ENCODE measurements around the gene SLC30A2. TPM values are rescaled to one million over a fixed set of nuclear protein-coding genes. Genes with fewer than 3 reads are reported as not detected.
A peak's percentile ranks its signal among the peaks of the same experiment; 100 is the strongest.

The SLC30A2 gene
- polyA plus RNA-seq, 1 donor from 2014 or later: 0.46 TPM

- no peaks in the 10 kb centered on the region for H3K27me3 ChIP-seq (ENCODE audit: insufficient read depth, low read depth, low read length)
- TF ChIP-seq, protein P1, sequence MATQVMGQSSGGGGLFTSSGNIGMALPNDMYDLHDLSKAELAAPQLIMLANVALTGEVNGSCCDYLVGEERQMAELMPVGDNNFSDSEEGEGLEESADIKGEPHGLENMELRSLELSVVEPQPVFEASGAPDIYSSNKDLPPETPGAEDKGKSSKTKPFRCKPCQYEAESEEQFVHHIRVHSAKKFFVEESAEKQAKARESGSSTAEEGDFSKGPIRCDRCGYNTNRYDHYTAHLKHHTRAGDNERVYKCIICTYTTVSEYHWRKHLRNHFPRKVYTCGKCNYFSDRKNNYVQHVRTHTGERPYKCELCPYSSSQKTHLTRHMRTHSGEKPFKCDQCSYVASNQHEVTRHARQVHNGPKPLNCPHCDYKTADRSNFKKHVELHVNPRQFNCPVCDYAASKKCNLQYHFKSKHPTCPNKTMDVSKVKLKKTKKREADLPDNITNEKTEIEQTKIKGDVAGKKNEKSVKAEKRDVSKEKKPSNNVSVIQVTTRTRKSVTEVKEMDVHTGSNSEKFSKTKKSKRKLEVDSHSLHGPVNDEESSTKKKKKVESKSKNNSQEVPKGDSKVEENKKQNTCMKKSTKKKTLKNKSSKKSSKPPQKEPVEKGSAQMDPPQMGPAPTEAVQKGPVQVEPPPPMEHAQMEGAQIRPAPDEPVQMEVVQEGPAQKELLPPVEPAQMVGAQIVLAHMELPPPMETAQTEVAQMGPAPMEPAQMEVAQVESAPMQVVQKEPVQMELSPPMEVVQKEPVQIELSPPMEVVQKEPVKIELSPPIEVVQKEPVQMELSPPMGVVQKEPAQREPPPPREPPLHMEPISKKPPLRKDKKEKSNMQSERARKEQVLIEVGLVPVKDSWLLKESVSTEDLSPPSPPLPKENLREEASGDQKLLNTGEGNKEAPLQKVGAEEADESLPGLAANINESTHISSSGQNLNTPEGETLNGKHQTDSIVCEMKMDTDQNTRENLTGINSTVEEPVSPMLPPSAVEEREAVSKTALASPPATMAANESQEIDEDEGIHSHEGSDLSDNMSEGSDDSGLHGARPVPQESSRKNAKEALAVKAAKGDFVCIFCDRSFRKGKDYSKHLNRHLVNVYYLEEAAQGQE (IDR thresholded peaks at IDR 0.05; ENCODE audit: borderline replicate concordance): no peak
- no peak for TF ChIP-seq EP300 (conservative IDR thresholded peaks at IDR 0.05; ENCODE audit: poor library complexity, severe bottlenecking)
- no peak overlapping the region for H2AFZ ChIP-seq (ENCODE audit: low read depth, low read length)
- H3K9me3 ChIP-seq (ENCODE audit: low read length): no peaks in the 10 kb centered on the region
- H3K27ac ChIP-seq (ENCODE audit: low read length): no peak overlapping the region
- H3K36me3 ChIP-seq (ENCODE audit: insufficient read depth, low read length): no peaks in the 10 kb centered on the region
- no peak overlapping the region for H3K4me2 ChIP-seq (ENCODE audit: low read length)
- H3K9me2 ChIP-seq (ENCODE audit: insufficient read depth, low read length): no peaks in the 10 kb centered on the region
- H3K79me2 ChIP-seq (replicated peaks; ENCODE audit: insufficient read depth, low read length): no peaks in the 10 kb centered on the region
- no peaks in the 10 kb centered on the region for H4K20me1 ChIP-seq (ENCODE audit: insufficient read depth)
- no peak overlapping the region for H3K4me3 ChIP-seq (ENCODE audit: low read length)
- no peak overlapping the region for H3K9ac ChIP-seq (ENCODE audit: low read length)
- no peaks in the 10 kb centered on the region for H3F3A ChIP-seq (ENCODE audit: insufficient read depth, low read length, poor library complexity, severe bottlenecking)
These were observed 28.3 kb downstream of the SLC30A2 start for GRCh38 chr1:26017606-26018005.

GRCh38 chr1:26016953-26017545 lies 28.9 kb downstream of the SLC30A2 start:
- no peaks in the 10 kb centered on the region for H3K27me3 ChIP-seq (ENCODE audit: insufficient read depth, low read depth, low read length)
- peak overlapping the region; percentile 27 for H2AFZ ChIP-seq (ENCODE audit: low read depth, low read length)
- peak overlapping the region; percentile 60 for H3K27ac ChIP-seq (ENCODE audit: low read length)
- no peak overlapping the region for H3K4me2 ChIP-seq (ENCODE audit: low read length)
- peak overlapping the region; percentile 39 for H3K9ac ChIP-seq (ENCODE audit: low read length)
- TF ChIP-seq RAD21 (conservative IDR thresholded peaks at IDR 0.05): no peak
- TF ChIP-seq EP300 (conservative IDR thresholded peaks at IDR 0.05; ENCODE audit: poor library complexity, severe bottlenecking): no peak
- TF ChIP-seq MXI1 (conservative IDR thresholded peaks at IDR 0.05; ENCODE audit: poor library complexity, severe bottlenecking): no peak
- TF ChIP-seq CTCF (IDR thresholded peaks at IDR 0.05; ENCODE audit: poor library complexity, severe bottlenecking): no peak
- TF ChIP-seq, protein P1 (IDR thresholded peaks at IDR 0.05; ENCODE audit: borderline replicate concordance): no peak
- no peak for TF ChIP-seq POLR2AphosphoS5 (IDR thresholded peaks at IDR 0.05)
- TF ChIP-seq EZH2 (IDR thresholded peaks at IDR 0.05; ENCODE audit: borderline replicate concordance, insufficient read depth, low read length, poor library complexity, severe bottlenecking): no peak
- TF ChIP-seq SMC3 (conservative IDR thresholded peaks at IDR 0.05; ENCODE audit: poor library complexity): no peak
- TF ChIP-seq TAF1 (IDR thresholded peaks at IDR 0.05; ENCODE audit: low read depth): no peak
- peak overlapping the region; percentile 49 for H3K4me3 ChIP-seq (ENCODE audit: low read length)
- no peaks in the 10 kb centered on the region for H4K20me1 ChIP-seq (ENCODE audit: insufficient read depth)
- no peaks in the 10 kb centered on the region for H3K9me2 ChIP-seq (ENCODE audit: insufficient read depth, low read length)
- no peaks in the 10 kb centered on the region for H3K79me2 ChIP-seq (replicated peaks; ENCODE audit: insufficient read depth, low read length)
- H3K36me3 ChIP-seq (ENCODE audit: insufficient read depth, low read length): no peaks in the 10 kb centered on the region
- no peaks in the 10 kb centered on the region for H3K9me3 ChIP-seq (ENCODE audit: low read length)
- no peaks in the 10 kb centered on the region for H3F3A ChIP-seq (ENCODE audit: insufficient read depth, low read length, poor library complexity, severe bottlenecking)
